ENCODE results near the gene PRR20G. TPM values are rescaled to one million over a fixed set of nuclear protein-coding genes. Genes with fewer than 3 reads are reported as not detected.

Gene PRR20G
- total RNA-seq, 2 donors from 2014 or later = not detected

DNA sequence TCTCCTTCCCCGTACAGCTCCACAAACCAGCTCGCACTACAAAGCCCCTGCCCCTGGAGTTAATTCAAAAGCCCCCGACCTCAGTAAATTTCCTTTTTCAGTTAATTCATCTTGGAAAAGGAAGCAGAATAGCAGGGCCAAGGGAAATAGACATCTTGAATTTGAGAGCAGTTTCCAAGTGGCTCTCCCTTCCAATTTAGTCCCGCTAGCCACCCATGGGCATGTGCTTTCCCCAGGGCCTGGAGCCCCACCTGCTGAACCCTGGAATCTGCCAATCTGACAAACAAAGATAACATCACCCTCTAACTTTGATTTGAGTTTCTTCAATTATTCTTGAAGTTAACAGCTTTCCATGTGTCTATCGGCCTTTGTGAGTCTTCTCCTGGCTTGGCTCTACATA, 31.7 kb downstream of the PRR20G start:
- TF ChIP-seq, protein P1, sequence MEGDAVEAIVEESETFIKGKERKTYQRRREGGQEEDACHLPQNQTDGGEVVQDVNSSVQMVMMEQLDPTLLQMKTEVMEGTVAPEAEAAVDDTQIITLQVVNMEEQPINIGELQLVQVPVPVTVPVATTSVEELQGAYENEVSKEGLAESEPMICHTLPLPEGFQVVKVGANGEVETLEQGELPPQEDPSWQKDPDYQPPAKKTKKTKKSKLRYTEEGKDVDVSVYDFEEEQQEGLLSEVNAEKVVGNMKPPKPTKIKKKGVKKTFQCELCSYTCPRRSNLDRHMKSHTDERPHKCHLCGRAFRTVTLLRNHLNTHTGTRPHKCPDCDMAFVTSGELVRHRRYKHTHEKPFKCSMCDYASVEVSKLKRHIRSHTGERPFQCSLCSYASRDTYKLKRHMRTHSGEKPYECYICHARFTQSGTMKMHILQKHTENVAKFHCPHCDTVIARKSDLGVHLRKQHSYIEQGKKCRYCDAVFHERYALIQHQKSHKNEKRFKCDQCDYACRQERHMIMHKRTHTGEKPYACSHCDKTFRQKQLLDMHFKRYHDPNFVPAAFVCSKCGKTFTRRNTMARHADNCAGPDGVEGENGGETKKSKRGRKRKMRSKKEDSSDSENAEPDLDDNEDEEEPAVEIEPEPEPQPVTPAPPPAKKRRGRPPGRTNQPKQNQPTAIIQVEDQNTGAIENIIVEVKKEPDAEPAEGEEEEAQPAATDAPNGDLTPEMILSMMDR (IDR thresholded peaks at IDR 0.05) = no peak
- no peak overlapping the region for H3K27ac ChIP-seq
- H3K27me3 ChIP-seq = no peaks in the 10 kb centered on the region
- no peaks in the 10 kb centered on the region for H3K9me3 ChIP-seq
- no peaks in the 10 kb centered on the region for H3K4me1 ChIP-seq
- intact Hi-C loops (cut with DNase I) = no loop called here
- no peak for DNase-seq
- H3K4me3 ChIP-seq = no peak overlapping the region
- H3K36me3 ChIP-seq = no peaks in the 10 kb centered on the region
- no peak overlapping the region for H3K9ac ChIP-seq (ENCODE audit: low read depth in 2 of 2, low read length in 2 of 2)

- Histone ChIP-seq H3K27ac (no peak overlapping the region), H3K4me3 (no peak overlapping the region), H3K4me1 (no peaks in the 10 kb centered on the region), H3K36me3 (no peaks in the 10 kb centered on the region), H3K9ac (ENCODE audit: low read depth in 2 of 2, low read length in 2 of 2) (no peak overlapping the region), H3K27me3 (no peaks in the 10 kb centered on the region), H3K9me3 (no peaks in the 10 kb centered on the region)
- TF ChIP-seq, protein P1 (IDR thresholded peaks at IDR 0.05) = no peak
- DNase-seq = no peak
- intact Hi-C loops (cut with DNase I) = no loop called here
Measured at GRCh38 chr3:127255516-127255915, 32.3 kb downstream of the PRR20G start.

GRCh38 chr3:127254730-127255129, 33.1 kb downstream of the PRR20G start:
- H3K4me1 ChIP-seq = no peaks in the 10 kb centered on the region
- no peaks in the 10 kb centered on the region for H3K27me3 ChIP-seq
- no peak overlapping the region for H3K4me3 ChIP-seq
- H3K9me3 ChIP-seq = no peaks in the 10 kb centered on the region
- H3K9ac ChIP-seq (ENCODE audit: low read depth in 2 of 2, low read length in 2 of 2) = no peak overlapping the region
- intact Hi-C loops (cut with DNase I) = no loop called here
- no peak for DNase-seq
- H3K36me3 ChIP-seq = no peaks in the 10 kb centered on the region
- TF ChIP-seq, protein P1 (IDR thresholded peaks at IDR 0.05) = no peak
- no peak overlapping the region for H3K27ac ChIP-seq

GRCh38 chr3:127254033-127254644, 33.7 kb downstream of the PRR20G start:
- Histone ChIP-seq H3K27ac (no peak overlapping the region), H3K9me3 (no peaks in the 10 kb centered on the region), H3K4me1 (no peaks in the 10 kb centered on the region), H3K4me3 (no peak overlapping the region), H3K9ac (ENCODE audit: low read depth in 2 of 2, low read length in 2 of 2) (no peak overlapping the region), H3K27me3 (no peaks in the 10 kb centered on the region), H3K36me3 (no peaks in the 10 kb centered on the region)
- TF ChIP-seq, protein P1 (IDR thresholded peaks at IDR 0.05) = no peak
- intact Hi-C loops (cut with DNase I) = no loop called here
- DNase-seq = no peak

- H3K27ac ChIP-seq = no peak overlapping the region
- H3K9ac ChIP-seq (ENCODE audit: low read depth in 2 of 2, low read length in 2 of 2) = no peak overlapping the region
- DNase-seq = no peak
- no peak overlapping the region for H3K4me3 ChIP-seq
- H3K4me1 ChIP-seq = no peaks in the 10 kb centered on the region
- no peaks in the 10 kb centered on the region for H3K36me3 ChIP-seq
- TF ChIP-seq, protein P1 (IDR thresholded peaks at IDR 0.05) = no peak
- no peaks in the 10 kb centered on the region for H3K27me3 ChIP-seq
- intact Hi-C loops (cut with DNase I) = no loop called here
- no peaks in the 10 kb centered on the region for H3K9me3 ChIP-seq
Measured at GRCh38 chr3:127253491-127253890, 34.4 kb downstream of the PRR20G start.

Measured in colonic mucosa (tissue), 4 donors.